NOMO-1 treated with DMSO at 0.1 percent for 48 hours (cell line): ENCODE measurements around the gene VASH1.

Experiments used
- DNase-seq: peaks from one replicate; lab custom pipeline; 2025; ENCODE audit not compliant: unreplicated experiment; lab: John Stamatoyannopoulos, UW

Gene VASH1

GRCh38 chr14:76742185-76742584 is 19.1 kb upstream of the VASH1 start:
- no peak for DNase-seq

DNA sequence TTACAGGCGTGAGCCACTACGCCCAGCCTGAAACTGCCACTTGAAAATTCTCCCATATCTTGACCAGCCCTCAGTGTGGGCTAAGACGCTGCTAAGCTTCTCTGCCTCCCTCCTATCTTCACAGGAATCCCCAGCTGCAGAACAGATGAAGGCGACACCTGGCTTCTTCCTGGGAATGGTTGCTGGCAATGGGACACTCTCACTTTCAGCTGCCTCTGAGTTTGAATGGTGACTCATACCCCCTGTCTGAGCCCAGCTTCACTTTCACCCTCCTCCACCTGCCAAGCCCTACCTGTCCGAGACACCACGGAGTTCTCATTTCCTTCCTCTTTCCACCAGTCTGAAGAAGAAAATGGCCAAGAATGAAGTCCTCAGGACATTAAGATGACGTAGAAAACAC is 18.3 kb upstream of the VASH1 start:
- peak; percentile 86 for DNase-seq

DNA sequence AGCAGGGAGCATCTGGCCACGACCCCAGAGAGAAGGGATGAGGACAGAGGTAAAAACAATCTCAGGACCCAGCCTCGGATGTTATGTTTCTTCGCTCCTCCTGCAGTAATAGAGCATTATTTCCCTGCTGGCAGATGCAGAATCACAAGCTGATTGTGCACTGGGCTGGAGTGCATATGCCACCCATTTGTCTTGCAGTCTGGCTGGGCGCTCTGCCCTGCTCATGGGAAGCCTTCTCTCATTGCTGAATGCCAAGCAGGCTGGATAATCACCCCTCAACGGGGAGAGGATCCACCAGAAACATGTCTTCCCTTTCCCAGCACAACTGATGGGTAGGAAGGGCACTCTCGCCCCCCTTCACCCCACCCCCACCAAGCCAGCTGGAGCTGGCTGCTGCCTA is 8.5 kb upstream of the VASH1 start:
- DNase-seq, result no peak

DNA sequence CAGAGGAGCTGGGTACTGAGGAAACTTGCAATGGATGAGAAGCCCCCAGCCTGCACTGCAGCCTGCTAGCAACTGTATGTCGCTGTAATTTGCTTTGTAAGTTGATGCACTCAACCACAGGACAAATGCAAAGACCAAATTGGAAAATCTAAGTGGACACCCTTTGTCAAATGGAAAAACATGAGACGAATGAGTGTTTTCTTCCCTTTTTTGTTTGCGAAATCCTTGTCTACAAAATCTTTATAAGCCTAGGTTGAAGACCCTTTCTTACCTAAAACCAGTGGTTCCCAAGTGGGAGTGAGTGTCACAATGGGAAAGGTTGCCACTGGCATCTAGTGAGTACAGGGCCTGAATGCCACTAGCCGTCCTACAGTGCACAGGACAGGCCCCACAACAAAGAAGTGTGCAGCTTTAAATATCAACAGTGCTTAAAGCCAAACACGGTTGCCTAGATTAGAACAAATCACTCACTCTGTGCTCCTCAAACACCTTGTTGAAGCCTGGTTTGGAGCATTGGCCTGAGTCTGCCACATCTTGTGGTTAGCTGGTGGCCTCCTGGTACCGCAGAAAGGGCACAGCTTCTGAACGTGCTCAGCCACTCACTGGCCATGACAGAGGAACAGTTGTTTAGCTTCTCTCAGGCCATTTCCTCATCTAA is 7.6 kb upstream of the VASH1 start:
- DNase-seq, result peak; percentile 38

GRCh38 chr14:76754586-76754985 is 6.7 kb upstream of the VASH1 start:
- no peak for DNase-seq

DNA sequence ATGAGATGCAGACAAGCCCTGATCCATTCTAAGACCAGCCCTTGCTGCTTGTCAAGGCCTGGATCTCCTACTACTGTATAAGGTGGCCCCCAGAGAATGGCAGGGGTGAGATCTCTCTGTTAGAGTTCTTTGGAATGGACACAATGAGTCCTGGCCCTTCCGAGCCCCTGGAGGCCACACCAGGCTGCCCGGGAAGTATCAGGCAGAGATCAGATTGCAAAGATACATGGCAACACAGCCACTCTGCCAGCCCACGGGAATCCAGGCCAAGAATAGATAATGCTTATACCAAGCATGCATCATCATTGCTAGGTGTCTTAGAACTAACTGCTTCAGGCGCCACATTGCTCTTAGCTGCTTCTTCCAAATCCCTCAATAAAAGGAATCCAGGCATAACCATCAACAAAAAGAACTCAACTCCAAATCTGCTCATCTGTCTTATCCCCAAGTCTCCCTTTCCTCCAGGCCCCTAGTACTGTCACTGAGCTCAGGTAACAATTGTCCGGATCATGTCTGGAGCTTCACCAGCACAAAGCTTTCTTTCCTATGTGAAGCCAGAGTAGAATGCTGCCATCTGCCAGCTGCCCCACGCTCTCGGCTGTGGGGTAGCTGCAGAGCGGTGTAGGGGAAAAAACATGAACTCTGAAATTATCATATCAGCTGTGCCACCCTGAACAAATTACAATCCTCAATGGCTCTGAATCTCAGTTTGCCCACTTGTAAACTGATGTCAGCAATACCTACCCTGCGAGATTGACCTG is 5.5 kb upstream of the VASH1 start:
- no peak for DNase-seq

DNA sequence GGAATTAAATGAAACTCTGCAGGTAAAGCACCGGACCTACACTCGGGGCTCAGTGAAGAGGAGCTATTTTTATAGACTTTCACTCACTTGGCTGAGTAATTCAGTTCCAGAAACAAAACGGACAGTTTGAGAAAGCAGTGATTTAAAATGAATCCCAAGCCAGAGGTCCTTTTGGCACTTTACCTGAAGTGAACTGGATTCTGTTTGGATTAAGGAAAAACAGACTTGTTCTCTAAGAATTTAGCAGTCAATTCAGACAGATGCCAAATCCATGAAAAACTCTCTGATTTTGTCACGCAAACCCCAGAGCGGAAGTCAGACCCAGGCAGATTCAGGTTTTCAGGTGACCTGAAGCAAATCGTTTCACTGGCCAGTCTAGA is 4.9 kb upstream of the VASH1 start:
- no peak for DNase-seq

DNA sequence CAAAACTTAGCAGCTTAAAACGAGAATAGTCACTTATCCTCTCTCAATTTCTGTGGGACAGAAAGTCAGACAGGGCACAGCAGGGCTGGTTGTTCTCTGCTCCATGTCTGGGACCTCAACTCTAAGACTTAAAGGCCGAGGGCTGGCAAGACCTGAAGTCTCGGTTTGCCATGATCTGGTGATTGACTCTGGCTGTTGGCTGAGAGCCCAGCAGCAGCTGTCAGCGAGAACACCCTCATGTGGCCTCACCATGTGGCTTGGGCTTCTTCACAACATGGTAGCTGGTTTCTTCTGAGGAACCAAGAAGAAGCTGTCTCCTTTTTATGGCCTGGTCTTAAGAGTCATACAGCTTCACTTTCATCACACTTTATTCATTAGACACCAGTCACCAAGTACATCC is 1.7 kb upstream of the VASH1 start:
- no peak for DNase-seq

GRCh38 chr14:76760331-76761135 is 735 bp upstream of the VASH1 start:
- DNase-seq, result no peak

- no peak for DNase-seq
Measured at GRCh38 chr14:76761960-76762410, 717 bp downstream of the VASH1 start.

DNA sequence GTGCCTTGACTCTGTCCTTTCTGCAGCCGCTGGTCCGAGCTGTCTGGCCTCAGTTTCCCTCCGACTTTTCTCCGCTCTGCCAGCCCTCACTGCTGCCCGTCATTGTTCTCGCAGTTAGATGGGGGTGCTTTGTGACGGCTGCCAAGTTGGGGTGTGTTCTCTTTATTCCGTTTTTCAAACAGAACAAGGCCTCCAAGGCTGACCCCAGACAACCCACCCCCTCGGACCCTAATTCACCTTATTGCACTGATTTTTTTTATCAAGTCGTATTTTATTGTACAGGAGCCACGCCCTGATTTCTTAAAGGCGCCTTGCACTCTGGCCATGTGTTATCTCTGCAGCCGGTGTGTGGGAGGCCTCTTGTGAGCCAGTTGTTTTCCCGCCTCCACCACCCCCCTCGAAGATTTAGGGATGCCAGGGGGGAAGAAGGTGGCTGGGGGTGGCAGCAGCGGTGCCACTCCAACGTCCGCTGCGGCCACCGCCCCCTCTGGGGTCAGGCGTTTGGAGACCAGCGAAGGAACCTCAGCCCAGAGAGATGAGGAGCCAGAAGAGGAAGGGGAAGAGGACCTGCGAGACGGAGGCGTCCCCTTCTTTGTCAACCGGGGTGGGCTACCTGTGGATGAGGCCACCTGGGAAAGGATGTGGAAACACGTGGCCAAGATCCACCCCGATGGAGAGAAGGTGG is 1.3 kb downstream of the VASH1 start:
- peak; percentile 10 for DNase-seq

DNA sequence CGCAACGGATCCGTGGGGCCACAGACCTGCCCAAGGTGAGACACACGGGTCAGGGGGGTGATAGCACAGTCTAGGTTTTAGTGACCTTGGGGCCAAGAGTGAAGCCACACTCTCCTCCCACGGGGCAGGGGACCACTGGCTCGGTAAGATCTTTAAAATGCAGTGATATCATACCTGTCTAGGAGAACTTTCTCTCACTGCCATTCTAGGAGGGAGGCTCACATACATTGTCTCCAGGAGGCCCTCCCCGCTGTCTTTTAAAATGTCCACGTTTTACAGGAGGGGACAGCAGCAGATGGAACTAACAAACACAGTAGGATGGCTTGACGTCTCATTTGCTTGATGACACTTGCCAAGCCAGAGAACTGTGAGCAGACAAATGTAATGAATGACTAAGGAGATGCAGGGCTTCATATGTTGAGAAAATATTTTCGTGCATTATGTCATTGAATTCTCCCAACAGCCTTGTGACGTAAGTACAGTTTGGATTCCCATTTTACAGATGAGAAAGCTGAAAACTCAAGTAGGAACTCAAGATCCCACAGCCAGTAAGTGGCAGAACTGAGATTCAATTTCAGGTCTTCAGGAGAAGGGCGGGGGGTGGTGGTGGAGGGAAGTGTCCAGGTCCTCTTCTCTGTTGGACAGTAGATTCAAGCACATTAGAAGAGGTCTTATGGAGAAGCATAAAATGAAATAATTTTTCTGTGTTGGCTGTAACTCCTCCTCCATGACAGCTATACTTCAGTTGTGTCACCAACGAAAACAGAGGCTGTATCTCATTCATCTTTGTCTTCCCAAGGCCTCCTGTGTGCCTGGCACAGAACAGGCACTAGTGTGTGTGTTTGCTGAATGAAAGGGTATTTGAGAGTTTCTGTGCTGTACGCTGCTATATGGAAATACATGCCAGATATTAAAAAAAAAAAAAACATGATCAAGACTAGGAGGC is 2.1 kb downstream of the VASH1 start:
- DNase-seq, result no peak

- no peak for DNase-seq
Measured at GRCh38 chr14:76765461-76765931, 4.2 kb downstream of the VASH1 start.

- peak; percentile 97 for DNase-seq
Measured at GRCh38 chr14:76767681-76768656, 6.7 kb downstream of the VASH1 start.

DNA sequence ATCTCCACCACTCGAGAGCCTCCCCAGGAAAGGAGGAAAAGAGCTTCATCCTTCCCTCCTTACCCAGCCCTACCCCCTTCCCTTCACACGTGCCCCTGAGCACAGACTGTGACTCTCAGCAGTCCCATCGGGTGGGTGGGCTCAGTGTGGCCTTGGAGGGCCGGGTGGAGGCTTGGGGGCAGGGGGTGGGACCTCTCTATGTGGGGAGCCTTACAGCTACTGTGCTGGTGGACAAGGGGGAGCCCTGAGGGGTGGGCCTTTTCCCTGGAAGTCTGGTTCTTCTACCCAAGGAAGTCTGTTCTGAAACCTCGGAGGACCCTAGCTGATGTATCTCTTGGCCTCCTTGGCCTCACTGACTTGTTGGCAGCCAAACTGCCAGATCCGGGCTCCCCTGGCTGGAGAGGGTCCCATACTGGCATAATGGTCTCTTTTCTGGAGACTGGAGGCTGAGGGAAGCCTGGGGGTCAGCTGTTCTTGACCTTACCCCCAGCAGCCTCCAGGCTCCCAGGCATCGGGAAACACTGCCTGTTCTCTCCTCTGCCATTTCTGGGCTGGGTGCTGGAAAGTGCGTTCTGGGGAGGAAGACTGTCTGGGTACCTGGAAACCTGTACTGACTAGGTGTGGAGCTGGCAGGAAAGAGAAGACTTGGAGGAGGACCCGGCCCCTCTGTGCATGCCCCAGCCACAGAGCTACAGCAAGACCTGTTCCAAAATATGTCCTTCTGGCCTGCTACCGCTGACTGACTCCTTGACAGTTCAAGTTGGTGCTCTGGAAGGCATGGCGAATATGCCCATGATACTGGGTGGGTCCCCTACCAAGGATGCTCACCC is 7.6 kb downstream of the VASH1 start:
- no peak for DNase-seq

GRCh38 chr14:76769636-76770292 is 8.5 kb downstream of the VASH1 start:
- no peak for DNase-seq
